ENCODE results near the gene ZFAND2B.

The ZFAND2B gene

DNA sequence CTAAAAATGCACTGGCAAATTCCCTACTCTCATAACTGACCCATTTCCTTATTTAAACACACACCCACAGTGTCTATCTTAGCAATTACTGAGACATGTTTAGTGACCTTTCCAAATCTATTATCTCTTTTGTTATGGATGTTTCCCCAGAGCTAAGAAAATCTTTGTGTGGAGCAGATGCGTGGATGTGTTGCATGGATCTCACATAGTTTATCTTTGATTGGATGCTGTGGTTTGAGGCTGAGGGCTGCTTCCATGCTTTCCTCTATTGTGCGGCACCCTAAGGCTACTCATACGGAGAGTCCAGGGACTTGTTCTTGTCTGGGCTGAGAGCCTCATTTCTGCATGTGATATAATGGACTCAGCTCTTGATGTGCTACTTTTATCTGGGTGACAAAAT is 27.7 kb downstream of the ZFAND2B start:
- H3K27ac ChIP-seq (ENCODE audit: low read depth, low read length), result no peak overlapping the region
- H3K4me1 ChIP-seq (ENCODE audit: control insufficient read depth in 5 of 5, insufficient read depth in 5 of 5, low read length in 5 of 5), result peaks cover 0 to 14% (median 11%) of the 10 kb centered on the region in 5 donors
- H3K4me3 ChIP-seq (ENCODE audit: low read depth in 1 of 5, low read length in 5 of 5), result no peak overlapping the region
- H3K9ac ChIP-seq (ENCODE audit: low read length in 5 of 5), result no peak overlapping the region
- no peaks in the 10 kb centered on the region for H3K27me3 ChIP-seq (ENCODE audit: control insufficient read depth in 5 of 5, insufficient read depth in 4 of 5, low read length in 5 of 5)
- H3K36me3 ChIP-seq (ENCODE audit: control insufficient read depth in 5 of 5, insufficient read depth in 5 of 5, low read length in 5 of 5), result peaks cover 26 to 75% (median 72%) of the 10 kb centered on the region in 5 donors
- no peaks in the 10 kb centered on the region for H3K9me3 ChIP-seq (ENCODE audit: control insufficient read depth in 5 of 5, low read length in 5 of 5)

DNA sequence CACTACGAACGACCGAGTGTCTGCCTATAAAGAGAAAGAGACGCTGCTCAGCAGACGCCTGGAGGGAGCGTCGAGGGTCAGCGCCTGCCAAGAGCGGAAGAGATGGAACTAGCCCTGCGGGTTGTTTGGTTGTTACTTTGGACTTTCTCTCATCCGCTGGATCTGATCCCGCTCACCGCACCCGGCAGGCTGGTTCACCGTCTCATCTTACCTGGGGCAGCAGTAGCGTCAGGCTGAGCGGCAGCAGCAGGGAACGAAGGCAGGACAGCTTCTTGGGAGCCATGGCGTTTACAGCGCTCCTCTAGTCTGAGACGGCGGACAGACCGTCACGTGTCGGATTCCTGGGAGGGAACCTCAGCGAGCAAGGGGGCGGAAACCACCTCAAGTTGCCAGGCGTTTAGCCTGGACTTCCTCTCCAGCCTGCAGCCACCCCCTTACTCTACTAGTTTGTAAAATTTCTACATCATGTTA is 36.7 kb downstream of the ZFAND2B start:
- Histone ChIP-seq H3K4me1 (ENCODE audit: control insufficient read depth in 5 of 5, insufficient read depth in 5 of 5, low read length in 5 of 5) (peaks cover 2 to 45% (median 33%) of the 10 kb centered on the region in 5 donors), H3K9ac (ENCODE audit: low read length in 5 of 5) (peak overlapping the region in 2 of 5 donors; percentile 32 to 54), H3K4me3 (ENCODE audit: low read depth in 1 of 5, low read length in 5 of 5) (peak overlapping the region; percentile 37 to 69 (median 59)), H3K9me3 (ENCODE audit: control insufficient read depth in 5 of 5, low read length in 5 of 5) (no peaks in the 10 kb centered on the region), H3K36me3 (ENCODE audit: control insufficient read depth in 5 of 5, insufficient read depth in 5 of 5, low read length in 5 of 5) (peaks cover 0 to 35% (median 25%) of the 10 kb centered on the region in 5 donors), H3K27ac (ENCODE audit: low read depth, low read length) (no peak overlapping the region), H3K27me3 (ENCODE audit: control insufficient read depth in 5 of 5, insufficient read depth in 4 of 5, low read length in 5 of 5) (no peaks in the 10 kb centered on the region)

DNA sequence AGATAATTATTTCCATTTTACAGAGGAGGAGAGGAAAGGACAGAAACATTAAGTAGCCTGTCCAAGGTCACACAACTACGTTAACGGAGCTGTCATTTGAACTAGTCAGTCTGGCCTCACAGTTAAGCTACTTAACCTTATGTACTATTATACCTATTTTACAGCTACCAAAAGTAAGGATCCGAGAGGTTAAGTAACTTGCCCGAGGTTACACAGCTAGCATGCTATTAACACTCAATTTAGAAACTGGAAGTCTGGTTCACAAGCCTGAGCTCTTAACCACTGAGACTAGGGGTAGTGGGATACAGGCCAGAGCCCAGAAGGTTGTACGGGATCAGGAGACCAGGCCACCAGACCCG is 38.2 kb downstream of the ZFAND2B start:
- no peaks in the 10 kb centered on the region for H3K27me3 ChIP-seq (ENCODE audit: control insufficient read depth in 5 of 5, insufficient read depth in 4 of 5, low read length in 5 of 5)
- H3K36me3 ChIP-seq (ENCODE audit: control insufficient read depth in 5 of 5, insufficient read depth in 5 of 5, low read length in 5 of 5), result peaks cover 0 to 33% (median 16%) of the 10 kb centered on the region in 5 donors
- peaks cover 7 to 55% (median 44%) of the 10 kb centered on the region in 5 donors for H3K4me1 ChIP-seq (ENCODE audit: control insufficient read depth in 5 of 5, insufficient read depth in 5 of 5, low read length in 5 of 5)
- H3K9ac ChIP-seq (ENCODE audit: low read length in 5 of 5), result peak overlapping the region in 4 of 5 donors; percentile 89 to 93 (median 92)
- H3K27ac ChIP-seq (ENCODE audit: low read depth, low read length), result peak overlapping the region; percentile 83
- no peaks in the 10 kb centered on the region for H3K9me3 ChIP-seq (ENCODE audit: control insufficient read depth in 5 of 5, low read length in 5 of 5)
- peak overlapping the region; percentile 84 to 98 (median 92) for H3K4me3 ChIP-seq (ENCODE audit: low read depth in 1 of 5, low read length in 5 of 5)

DNA sequence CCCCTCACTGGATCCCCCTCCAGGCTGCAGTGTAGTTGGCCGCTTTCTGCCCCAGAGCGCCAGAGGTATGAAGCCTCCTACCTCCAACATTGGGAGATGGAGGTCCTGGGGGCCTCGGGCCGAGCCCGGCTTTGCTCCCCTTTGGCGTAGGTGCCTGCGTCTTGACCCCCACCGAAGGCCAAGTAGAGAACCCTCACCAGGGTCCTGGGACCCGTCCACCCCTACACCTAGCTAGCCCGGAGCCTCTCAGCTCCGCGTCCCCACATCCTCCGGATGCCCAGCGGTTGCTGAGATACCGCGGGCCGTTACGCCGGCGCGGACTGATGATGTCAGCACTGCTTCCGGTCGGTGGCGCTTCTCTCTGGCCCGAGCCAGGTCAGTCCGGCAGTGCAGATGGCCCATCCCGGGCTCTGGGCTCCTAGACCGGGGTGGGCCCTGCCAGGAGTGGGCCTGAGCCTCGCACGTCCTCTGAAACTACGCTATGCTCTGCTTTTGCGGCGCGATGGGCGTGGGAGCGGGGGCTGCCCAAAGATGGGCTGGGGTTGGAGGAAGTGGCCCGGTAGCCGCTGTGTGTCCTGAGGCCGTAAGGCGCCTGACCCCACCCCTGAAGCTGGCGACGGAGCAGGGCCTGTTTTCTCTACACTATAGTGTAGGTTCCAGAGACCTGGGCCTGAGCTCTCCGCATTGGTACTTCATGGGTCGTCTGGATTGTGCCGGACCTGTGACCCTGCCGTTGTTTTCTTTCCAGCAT is 38.7 kb downstream of the ZFAND2B start, which contains the start of the genes GLB1L and STK16:
Gene GLB1L, minus strand, starts transcription at position 297 of the 751 bp plus-strand sequence. CDS start 1,871 bp downstream, outside the sequence.
Gene STK16, plus strand, starts transcription at position 332 of the 751 bp plus-strand sequence. CDS start 521 bp downstream, outside the sequence.
- H3K27ac ChIP-seq (ENCODE audit: low read depth, low read length), result peak within 1 kb of the TSS; percentile 83

DNA sequence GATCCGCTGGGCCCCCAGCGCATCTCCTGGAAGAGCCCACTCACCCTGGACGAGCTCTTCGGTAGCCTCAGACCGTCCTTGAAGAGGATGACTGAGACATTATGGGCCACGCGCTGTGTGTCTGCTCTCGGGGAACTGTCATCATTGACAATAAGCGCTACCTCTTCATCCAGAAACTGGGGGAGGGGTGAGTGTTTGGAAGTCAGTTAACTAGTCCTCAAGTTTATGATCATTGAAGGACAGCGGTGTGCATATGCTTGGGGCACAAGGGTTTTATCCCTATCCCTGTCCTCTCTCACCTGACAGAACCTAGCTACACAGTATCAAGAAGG is 39.3 kb downstream of the ZFAND2B start:
- H3K4me1 ChIP-seq (ENCODE audit: control insufficient read depth in 5 of 5, insufficient read depth in 5 of 5, low read length in 5 of 5), result peaks cover 9 to 64% (median 52%) of the 10 kb centered on the region in 5 donors
- H3K9me3 ChIP-seq (ENCODE audit: control insufficient read depth in 5 of 5, low read length in 5 of 5), result no peaks in the 10 kb centered on the region

More for the DNA sequence above, 38.7 kb downstream of the ZFAND2B start, which contains the start of the genes GLB1L and STK16:
- Histone ChIP-seq H3K9me3 (ENCODE audit: control insufficient read depth in 5 of 5, low read length in 5 of 5) (no peaks in the 10 kb centered on the region), H3K27me3 (ENCODE audit: control insufficient read depth in 5 of 5, insufficient read depth in 4 of 5, low read length in 5 of 5) (no peaks in the 10 kb centered on the region), H3K4me3 (ENCODE audit: low read depth in 1 of 5, low read length in 5 of 5) (peak within 1 kb of the TSS; percentile 84 to 98 (median 92)), H3K4me1 (ENCODE audit: control insufficient read depth in 5 of 5, insufficient read depth in 5 of 5, low read length in 5 of 5) (peaks cover 9 to 61% (median 50%) of the 10 kb centered on the region in 5 donors), H3K36me3 (ENCODE audit: control insufficient read depth in 5 of 5, insufficient read depth in 5 of 5, low read length in 5 of 5) (peaks cover 0 to 30% (median 13%) of the 10 kb centered on the region in 5 donors), H3K9ac (ENCODE audit: low read length in 5 of 5) (peak within 1 kb of the TSS; percentile 68 to 93 (median 92))

DNA sequence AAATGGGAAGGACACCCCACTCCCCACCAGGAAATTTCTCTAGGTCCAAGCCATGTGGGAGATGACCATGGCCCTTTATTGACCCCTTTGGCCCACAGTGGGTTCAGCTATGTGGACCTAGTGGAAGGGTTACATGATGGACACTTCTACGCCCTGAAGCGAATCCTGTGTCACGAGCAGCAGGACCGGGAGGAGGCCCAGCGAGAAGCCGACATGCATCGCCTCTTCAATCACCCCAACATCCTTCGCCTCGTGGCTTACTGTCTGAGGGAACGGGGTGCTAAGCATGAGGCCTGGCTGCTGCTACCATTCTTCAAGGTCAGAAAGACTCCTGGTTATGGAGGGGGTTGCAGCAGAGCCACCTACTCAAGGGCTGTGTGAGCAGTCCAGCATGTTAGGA is 40.0 kb downstream of the ZFAND2B start:
- Histone ChIP-seq H3K4me3 (ENCODE audit: low read depth in 1 of 5, low read length in 5 of 5) (no peak overlapping the region), H3K4me1 (ENCODE audit: control insufficient read depth in 5 of 5, insufficient read depth in 5 of 5, low read length in 5 of 5) (peaks cover 9 to 64% (median 52%) of the 10 kb centered on the region in 5 donors), H3K9ac (ENCODE audit: low read length in 5 of 5) (peak overlapping the region in 1 of 5 donors; percentile 68), H3K27me3 (ENCODE audit: control insufficient read depth in 5 of 5, insufficient read depth in 4 of 5, low read length in 5 of 5) (no peaks in the 10 kb centered on the region), H3K9me3 (ENCODE audit: control insufficient read depth in 5 of 5, low read length in 5 of 5) (no peaks in the 10 kb centered on the region), H3K27ac (ENCODE audit: low read depth, low read length) (no peak overlapping the region), H3K36me3 (ENCODE audit: control insufficient read depth in 5 of 5, insufficient read depth in 5 of 5, low read length in 5 of 5) (peaks cover 0 to 38% (median 15%) of the 10 kb centered on the region in 5 donors)

More for the DNA sequence above, 39.3 kb downstream of the ZFAND2B start:
- Histone ChIP-seq H3K27me3 (ENCODE audit: control insufficient read depth in 5 of 5, insufficient read depth in 4 of 5, low read length in 5 of 5) (no peaks in the 10 kb centered on the region), H3K4me3 (ENCODE audit: low read depth in 1 of 5, low read length in 5 of 5) (peak overlapping the region; percentile 84 to 98 (median 92)), H3K36me3 (ENCODE audit: control insufficient read depth in 5 of 5, insufficient read depth in 5 of 5, low read length in 5 of 5) (peaks cover 0 to 35% (median 15%) of the 10 kb centered on the region in 5 donors), H3K27ac (ENCODE audit: low read depth, low read length) (peak overlapping the region; percentile 83), H3K9ac (ENCODE audit: low read length in 5 of 5) (peak overlapping the region; percentile 68 to 93 (median 92))

DNA sequence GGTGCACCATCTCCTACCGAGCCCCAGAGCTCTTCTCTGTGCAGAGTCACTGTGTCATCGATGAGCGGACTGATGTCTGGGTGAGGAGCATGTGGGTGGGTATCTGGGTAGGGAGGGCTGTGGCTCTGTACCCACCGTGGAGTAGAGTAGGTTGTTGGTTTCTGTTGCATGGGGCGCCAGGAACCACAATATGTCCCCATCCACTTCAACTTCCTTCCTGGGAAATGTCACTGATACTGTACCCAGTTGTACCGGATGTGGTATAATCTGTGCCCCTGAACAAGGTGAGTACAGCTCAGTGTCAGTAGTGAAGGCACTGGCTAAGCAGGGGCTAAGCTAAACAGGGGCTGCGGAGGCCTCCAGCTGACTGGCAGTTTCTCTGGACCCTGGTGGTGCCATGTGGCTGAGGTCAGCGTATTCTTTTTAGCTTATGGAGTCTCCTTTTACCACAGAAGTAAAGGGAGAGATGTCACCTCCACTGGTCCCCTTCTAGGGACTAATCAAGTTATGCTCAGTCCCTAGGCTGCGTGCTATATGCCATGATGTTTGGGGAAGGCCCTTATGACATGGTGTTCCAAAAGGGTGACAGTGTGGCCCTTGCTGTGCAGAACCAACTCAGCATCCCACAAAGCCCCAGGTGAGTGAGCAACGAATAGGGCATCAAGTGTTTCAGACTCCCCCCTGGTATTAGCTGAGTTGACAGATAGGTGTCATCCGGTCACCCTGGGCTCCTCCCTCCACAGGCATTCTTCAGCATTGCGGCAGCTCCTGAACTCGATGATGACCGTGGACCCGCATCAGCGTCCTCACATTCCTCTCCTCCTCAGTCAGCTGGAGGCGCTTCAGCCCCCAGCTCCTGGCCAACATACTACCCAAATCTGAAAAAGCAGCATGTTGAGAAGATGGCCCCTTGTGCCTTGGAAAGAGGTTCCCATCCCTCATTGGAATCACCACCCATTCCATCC is 41.4 kb downstream of the ZFAND2B start:
- peaks cover 0 to 6% (median 4%) of the 10 kb centered on the region in 5 donors for H3K27me3 ChIP-seq (ENCODE audit: control insufficient read depth in 5 of 5, insufficient read depth in 4 of 5, low read length in 5 of 5)
- no peak overlapping the region for H3K9ac ChIP-seq (ENCODE audit: low read length in 5 of 5)
- no peaks in the 10 kb centered on the region for H3K9me3 ChIP-seq (ENCODE audit: control insufficient read depth in 5 of 5, low read length in 5 of 5)
- peaks cover 0 to 38% (median 15%) of the 10 kb centered on the region in 5 donors for H3K36me3 ChIP-seq (ENCODE audit: control insufficient read depth in 5 of 5, insufficient read depth in 5 of 5, low read length in 5 of 5)
- H3K4me1 ChIP-seq (ENCODE audit: control insufficient read depth in 5 of 5, insufficient read depth in 5 of 5, low read length in 5 of 5), result peaks cover 9 to 65% (median 52%) of the 10 kb centered on the region in 5 donors
- H3K27ac ChIP-seq (ENCODE audit: low read depth, low read length), result no peak overlapping the region
- H3K4me3 ChIP-seq (ENCODE audit: low read depth in 1 of 5, low read length in 5 of 5), result no peak overlapping the region

DNA sequence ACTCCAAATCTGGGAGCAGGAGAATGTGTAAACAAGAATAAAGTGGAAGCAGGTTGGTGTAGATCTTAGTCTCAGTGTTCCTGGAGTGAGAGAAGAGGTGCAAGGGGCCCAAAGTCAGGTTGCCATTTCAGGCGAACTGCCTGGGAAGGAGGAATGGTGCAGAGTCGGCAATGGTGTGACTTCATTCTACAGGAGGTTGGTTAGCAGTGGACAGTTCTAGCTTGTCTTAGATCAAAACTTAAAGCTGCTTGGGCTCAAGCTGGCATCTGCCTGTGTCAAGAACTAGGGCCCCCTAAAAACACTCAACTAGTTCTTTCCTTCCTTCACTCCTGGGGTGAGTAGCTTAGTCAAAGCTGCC is 42.2 kb downstream of the ZFAND2B start:
- Histone ChIP-seq H3K36me3 (ENCODE audit: control insufficient read depth in 5 of 5, insufficient read depth in 5 of 5, low read length in 5 of 5) (peaks cover 0 to 38% (median 15%) of the 10 kb centered on the region in 5 donors), H3K9me3 (ENCODE audit: control insufficient read depth in 5 of 5, low read length in 5 of 5) (no peaks in the 10 kb centered on the region), H3K4me1 (ENCODE audit: control insufficient read depth in 5 of 5, insufficient read depth in 5 of 5, low read length in 5 of 5) (peaks cover 9 to 74% (median 58%) of the 10 kb centered on the region in 5 donors), H3K27ac (ENCODE audit: low read depth, low read length) (peak overlapping the region; percentile 58), H3K27me3 (ENCODE audit: control insufficient read depth in 5 of 5, insufficient read depth in 4 of 5, low read length in 5 of 5) (peaks cover 0 to 13% (median 11%) of the 10 kb centered on the region in 5 donors), H3K4me3 (ENCODE audit: low read depth in 1 of 5, low read length in 5 of 5) (no peak overlapping the region), H3K9ac (ENCODE audit: low read length in 5 of 5) (peak overlapping the region in 2 of 5 donors; percentile 9 to 28)

DNA sequence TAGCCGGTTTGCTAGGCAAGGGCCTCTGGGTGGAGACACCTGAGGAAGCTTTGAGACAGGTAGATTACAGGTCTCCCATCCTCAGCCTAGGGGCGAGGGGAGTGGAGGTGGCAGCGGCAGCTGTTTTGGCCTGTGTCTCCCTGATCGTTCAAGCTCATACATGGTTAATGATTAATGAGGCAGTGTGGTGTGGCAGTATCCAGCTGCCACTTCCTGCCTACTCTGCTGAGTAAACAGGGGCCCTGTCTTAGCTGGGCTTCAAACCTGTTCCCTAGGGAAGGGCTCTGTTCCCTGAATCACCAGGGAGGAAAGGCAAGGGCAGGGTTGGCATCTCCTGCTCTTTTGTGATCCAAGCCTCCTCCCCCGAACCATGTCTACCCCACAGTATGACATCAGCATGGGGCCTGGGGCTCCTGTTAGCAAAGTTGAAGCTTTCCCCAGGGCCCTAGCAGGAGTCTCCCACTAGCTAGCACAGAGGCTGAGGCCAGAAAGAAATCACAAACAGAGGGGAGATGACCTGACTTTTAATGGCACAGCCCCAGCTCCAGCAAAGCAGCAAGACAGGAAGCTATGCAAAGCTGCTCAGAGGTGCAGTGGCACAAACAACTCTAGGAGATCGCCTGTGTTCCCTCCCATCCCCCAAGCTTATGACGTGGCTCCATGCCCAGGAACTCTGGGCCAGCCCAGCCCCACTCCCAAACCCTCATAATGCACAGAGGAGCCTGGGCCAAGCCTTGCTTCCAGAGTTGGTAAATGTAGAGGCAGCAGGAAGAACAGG is 42.8 kb downstream of the ZFAND2B start:
- Histone ChIP-seq H3K4me1 (ENCODE audit: control insufficient read depth in 5 of 5, insufficient read depth in 5 of 5, low read length in 5 of 5) (peaks cover 9 to 78% (median 63%) of the 10 kb centered on the region in 5 donors), H3K27ac (ENCODE audit: low read depth, low read length) (peak overlapping the region; percentile 58), H3K4me3 (ENCODE audit: low read depth in 1 of 5, low read length in 5 of 5) (peak overlapping the region in 1 of 5 donors; percentile 4), H3K36me3 (ENCODE audit: control insufficient read depth in 5 of 5, insufficient read depth in 5 of 5, low read length in 5 of 5) (peaks cover 0 to 38% (median 15%) of the 10 kb centered on the region in 5 donors), H3K9me3 (ENCODE audit: control insufficient read depth in 5 of 5, low read length in 5 of 5) (no peaks in the 10 kb centered on the region), H3K9ac (ENCODE audit: low read length in 5 of 5) (peak overlapping the region in 3 of 5 donors; percentile 9 to 36 (median 28)), H3K27me3 (ENCODE audit: control insufficient read depth in 5 of 5, insufficient read depth in 4 of 5, low read length in 5 of 5) (peaks cover 0 to 18% (median 17%) of the 10 kb centered on the region in 5 donors)

Measured in subcutaneous abdominal adipose tissue (tissue), 5 donors.